ENCODE results near the gene CHEK2.
"Not testable (repeated sequence)": the region's sequence is repeated elsewhere in the genome, so short reads cannot be mapped to it uniquely, and the experiment has no call there.

The CHEK2 gene

GRCh38 chr22:28674121-28674563, 67.5 kb downstream of the CHEK2 start:
- Histone ChIP-seq H2AFZ (no peak overlapping the region), H3K79me2 (no peaks in the 10 kb centered on the region), H3K9ac (no peak overlapping the region), H3K9me3 (ENCODE audit: control insufficient read depth, low read length) (no peaks in the 10 kb centered on the region), H3K36me3 (ENCODE audit: control insufficient read depth, insufficient read depth, low read length) (no peaks in the 10 kb centered on the region), H3K27ac (no peak overlapping the region), H3K4me1 (no peaks in the 10 kb centered on the region), H3K4me3 (ENCODE audit: low read depth, low read length) (no peak overlapping the region), H3K4me2 (ENCODE audit: low read length) (no peak overlapping the region), H3K27me3 (ENCODE audit: control insufficient read depth, insufficient read depth, low read length) (no peaks in the 10 kb centered on the region)
- no peak for TF ChIP-seq CTCF (IDR thresholded peaks at IDR 0.05)

- Histone ChIP-seq H3K9me3 (ENCODE audit: control insufficient read depth, low read length) (no peaks in the 10 kb centered on the region), H3K79me2 (no peaks in the 10 kb centered on the region), H3K4me1 (no peaks in the 10 kb centered on the region), H3K36me3 (ENCODE audit: control insufficient read depth, insufficient read depth, low read length) (no peaks in the 10 kb centered on the region), H2AFZ (no peak overlapping the region), H3K4me3 (ENCODE audit: low read depth, low read length) (no peak overlapping the region), H3K27me3 (ENCODE audit: control insufficient read depth, insufficient read depth, low read length) (no peaks in the 10 kb centered on the region), H3K27ac (no peak overlapping the region), H3K4me2 (ENCODE audit: low read length) (no peak overlapping the region), H3K9ac (no peak overlapping the region)
- no peak for TF ChIP-seq CTCF (IDR thresholded peaks at IDR 0.05)
These were observed 70.9 kb downstream of the CHEK2 start for GRCh38 chr22:28670756-28671155.

GRCh38 chr22:28670161-28670560, 71.5 kb downstream of the CHEK2 start:
- Histone ChIP-seq H3K4me1 (no peaks in the 10 kb centered on the region), H3K27me3 (ENCODE audit: control insufficient read depth, insufficient read depth, low read length) (no peaks in the 10 kb centered on the region), H3K4me2 (ENCODE audit: low read length) (no peak overlapping the region), H3K4me3 (ENCODE audit: low read depth, low read length) (no peak overlapping the region), H3K9ac (no peak overlapping the region), H2AFZ (no peak overlapping the region), H3K27ac (no peak overlapping the region), H3K79me2 (no peaks in the 10 kb centered on the region), H3K9me3 (ENCODE audit: control insufficient read depth, low read length) (no peaks in the 10 kb centered on the region), H3K36me3 (ENCODE audit: control insufficient read depth, insufficient read depth, low read length) (no peaks in the 10 kb centered on the region)
- no peak for TF ChIP-seq CTCF (IDR thresholded peaks at IDR 0.05)

- H3K79me2 ChIP-seq, result no peaks in the 10 kb centered on the region
- H3K4me2 ChIP-seq (ENCODE audit: low read length), result no peak overlapping the region
- H2AFZ ChIP-seq, result no peak overlapping the region
- no peak for TF ChIP-seq CTCF (IDR thresholded peaks at IDR 0.05)
- H3K27me3 ChIP-seq (ENCODE audit: control insufficient read depth, insufficient read depth, low read length), result no peaks in the 10 kb centered on the region
- no peaks in the 10 kb centered on the region for H3K36me3 ChIP-seq (ENCODE audit: control insufficient read depth, insufficient read depth, low read length)
- H3K9me3 ChIP-seq (ENCODE audit: control insufficient read depth, low read length), result no peaks in the 10 kb centered on the region
- no peak overlapping the region for H3K9ac ChIP-seq
- H3K4me3 ChIP-seq (ENCODE audit: low read depth, low read length), result no peak overlapping the region
- H3K27ac ChIP-seq, result no peak overlapping the region
- no peaks in the 10 kb centered on the region for H3K4me1 ChIP-seq
These were observed 72.2 kb downstream of the CHEK2 start for GRCh38 chr22:28669387-28669786.

- H2AFZ ChIP-seq; H3K4me2 ChIP-seq (ENCODE audit: low read length); H3K9me3 ChIP-seq (ENCODE audit: control insufficient read depth, low read length); H3K27ac ChIP-seq; H3K4me1 ChIP-seq; H3K9ac ChIP-seq; H3K27me3 ChIP-seq (ENCODE audit: control insufficient read depth, insufficient read depth, low read length); H3K36me3 ChIP-seq (ENCODE audit: control insufficient read depth, insufficient read depth, low read length); H3K4me3 ChIP-seq (ENCODE audit: low read depth, low read length); H3K79me2 ChIP-seq: not testable (repeated sequence)
These were observed 78.1 kb downstream of the CHEK2 start for GRCh38 chr22:28663569-28663942.
